GM19193 (cell line): ENCODE results near the gene SMIM7.

Experiments used
- POLR2A ChIP-seq: IDR thresholded peaks from 4 replicates; pipeline ENCODE4 v1.6.1; 2011; ENCODE audit not compliant: insufficient read depth, insufficient read length; ENCODE audit errors: extremely low read depth

SMIM7 gene

DNA sequence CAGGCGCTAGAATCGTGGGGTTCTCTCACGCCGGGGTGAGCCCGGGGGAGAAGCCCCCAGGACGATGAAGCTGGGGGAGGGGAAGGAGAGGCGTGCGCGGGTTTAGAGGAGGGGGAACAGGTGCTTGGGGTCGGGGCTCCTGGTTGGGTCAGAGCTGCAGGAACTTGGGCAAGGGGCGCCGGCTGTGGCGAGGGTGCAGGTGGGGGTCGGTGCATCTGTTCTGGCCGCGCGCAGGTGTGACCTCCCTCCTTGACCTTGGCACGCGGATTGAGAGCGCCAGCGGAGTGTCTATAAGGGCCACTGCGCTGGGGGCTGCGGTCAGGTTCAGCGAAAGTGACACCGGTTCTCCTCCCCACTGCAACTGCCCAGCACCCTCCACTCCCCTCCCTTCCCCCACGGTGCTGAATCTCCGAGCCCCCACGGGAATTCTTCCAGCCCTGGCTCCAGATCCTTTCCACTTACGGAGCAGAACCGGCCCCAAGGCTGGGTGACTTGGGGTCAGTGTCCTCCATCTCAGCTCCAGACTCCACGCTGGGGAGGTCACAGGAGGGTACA lies 1.6 kb upstream of the SMIM7 start:
- TF ChIP-seq POLR2A, result no peak

DNA sequence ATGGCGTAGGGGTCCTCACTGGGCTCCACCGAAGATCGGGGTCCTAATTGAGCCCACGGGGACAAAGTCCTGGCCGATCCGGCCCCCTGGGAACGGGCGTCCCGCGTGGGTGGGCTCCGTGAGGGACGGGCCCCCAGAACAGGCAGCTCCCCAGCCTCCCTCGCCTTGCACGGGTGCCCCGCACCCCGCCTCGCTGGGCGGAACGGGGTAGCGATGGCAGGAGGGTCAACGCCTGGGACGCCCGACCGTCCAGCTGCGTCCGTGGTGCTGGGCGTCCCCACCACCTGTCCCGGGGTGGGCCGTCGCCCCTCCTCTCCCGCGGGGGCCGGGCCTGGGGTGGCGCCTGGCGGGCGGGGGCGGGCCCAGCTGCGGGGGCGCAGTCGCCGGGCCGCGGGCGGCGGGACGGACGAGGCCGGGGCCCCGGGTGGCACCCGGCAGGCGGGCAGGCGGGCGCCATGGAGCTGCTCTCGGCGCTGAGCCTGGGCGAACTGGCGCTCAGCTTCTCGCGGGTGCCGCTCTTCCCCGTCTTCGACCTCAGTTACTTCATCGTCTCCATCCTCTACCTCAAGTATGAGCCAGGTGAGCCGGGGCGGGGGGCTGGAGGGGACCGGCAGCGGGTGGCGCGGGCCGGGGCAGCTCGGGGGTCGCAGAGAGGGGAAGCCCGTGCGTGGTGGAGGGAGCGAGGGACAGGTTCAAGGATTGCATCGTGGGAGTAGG lies 977 bp upstream of the SMIM7 start, which contains the start of gene TMEM38A:
Gene TMEM38A (plus strand): TSS at position 377 of the 717 bp plus-strand sequence. CDS start 79 bp downstream, at position 456.
- TF ChIP-seq POLR2A, result peak; percentile 50

DNA sequence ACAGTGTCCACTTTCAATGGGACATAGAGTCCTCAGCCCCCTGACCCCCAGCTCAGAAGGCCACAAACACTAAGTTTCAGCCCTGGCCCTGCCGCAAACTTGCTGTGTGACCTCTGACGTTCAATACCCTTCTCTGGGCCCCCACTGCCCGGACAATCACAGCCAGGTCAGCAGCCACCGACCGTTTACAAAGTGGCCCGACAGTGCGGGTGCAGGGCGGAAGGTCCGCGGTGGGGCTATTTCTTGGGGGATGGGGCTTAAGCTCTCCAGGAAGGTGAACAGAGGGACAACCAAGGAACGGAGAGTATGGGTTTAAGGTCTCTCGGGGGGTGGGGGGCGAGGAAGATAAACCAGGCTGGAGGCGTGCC lies 496 bp downstream of the SMIM7 start:
- no peak for TF ChIP-seq POLR2A

DNA sequence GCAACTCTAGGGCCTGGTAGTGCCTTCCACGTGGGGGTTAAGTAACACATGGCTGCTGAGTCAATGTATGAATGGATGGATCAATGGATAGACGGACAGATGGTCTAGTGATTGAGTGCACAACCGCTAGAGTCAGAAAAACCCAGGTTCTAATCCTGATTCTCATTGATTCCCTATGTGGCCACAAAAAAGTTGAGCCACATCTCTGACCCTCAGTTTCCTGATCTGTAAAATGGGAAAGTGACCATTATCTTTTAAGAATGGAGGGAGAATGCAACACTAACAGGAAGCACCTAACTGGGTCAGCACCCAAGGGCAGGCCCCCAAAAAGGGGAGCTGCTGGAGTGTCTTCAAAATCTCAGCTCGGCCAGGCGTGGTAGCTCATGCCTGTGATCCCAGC lies 2.6 kb downstream of the SMIM7 start:
- TF ChIP-seq POLR2A, result no peak

DNA sequence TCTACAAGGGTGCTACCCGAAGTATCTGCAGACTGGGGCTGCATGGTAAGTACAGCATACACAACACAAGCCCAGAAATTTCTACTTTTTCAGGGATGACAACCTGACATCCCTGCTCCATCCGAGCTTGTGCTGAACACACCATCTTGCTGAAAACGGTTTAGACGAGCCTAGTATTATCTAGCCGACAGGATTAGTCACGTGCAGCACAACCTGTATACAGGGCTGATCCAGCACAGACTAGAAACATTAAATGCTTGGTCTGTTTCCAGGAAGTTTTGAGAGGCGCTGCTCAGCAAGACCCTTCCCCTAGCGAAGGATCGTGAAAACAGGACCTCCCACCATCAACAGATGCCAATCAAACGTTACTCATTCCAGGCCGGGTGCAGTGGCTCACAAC lies 4.2 kb downstream of the SMIM7 start:
- TF ChIP-seq POLR2A, result no peak

DNA sequence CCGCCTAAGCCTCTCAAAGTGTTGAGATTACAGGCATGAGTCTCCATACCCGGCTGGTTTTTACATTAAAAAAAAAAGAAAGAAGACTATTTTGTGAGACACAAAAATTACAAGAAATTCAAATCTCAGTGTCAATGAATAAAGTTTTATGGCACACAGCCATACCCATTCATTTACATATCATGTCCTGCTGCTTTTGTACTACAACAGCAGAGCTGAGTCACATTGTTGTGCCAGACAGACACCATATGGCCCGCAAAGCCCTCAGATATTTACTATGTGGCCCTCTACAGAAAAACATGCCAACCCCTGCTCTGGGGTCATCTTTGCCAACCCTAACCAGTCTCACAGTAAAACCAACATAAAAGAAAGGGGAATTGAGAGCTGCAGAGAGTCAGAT lies 5.3 kb downstream of the SMIM7 start:
- no peak for TF ChIP-seq POLR2A

DNA sequence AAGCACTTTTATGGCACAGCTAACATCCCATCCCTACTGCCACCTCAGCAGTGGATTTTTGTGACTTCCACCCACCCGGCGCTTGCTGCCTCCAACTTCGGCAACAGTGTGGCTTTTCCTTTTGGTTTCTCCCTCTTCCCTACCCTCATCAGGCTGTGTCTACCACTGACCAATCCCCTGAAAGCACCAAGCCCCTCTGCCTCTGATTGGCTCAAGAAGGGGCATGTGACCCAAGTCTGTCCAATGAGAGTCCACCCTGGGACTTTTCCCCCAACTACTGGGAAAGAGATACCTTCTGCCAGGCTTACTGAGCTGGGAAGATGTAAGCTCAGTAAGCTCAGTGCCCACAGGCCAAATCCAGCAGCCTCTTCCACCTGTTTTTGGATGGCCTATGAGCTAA lies 5.8 kb downstream of the SMIM7 start:
- no peak for TF ChIP-seq POLR2A

DNA sequence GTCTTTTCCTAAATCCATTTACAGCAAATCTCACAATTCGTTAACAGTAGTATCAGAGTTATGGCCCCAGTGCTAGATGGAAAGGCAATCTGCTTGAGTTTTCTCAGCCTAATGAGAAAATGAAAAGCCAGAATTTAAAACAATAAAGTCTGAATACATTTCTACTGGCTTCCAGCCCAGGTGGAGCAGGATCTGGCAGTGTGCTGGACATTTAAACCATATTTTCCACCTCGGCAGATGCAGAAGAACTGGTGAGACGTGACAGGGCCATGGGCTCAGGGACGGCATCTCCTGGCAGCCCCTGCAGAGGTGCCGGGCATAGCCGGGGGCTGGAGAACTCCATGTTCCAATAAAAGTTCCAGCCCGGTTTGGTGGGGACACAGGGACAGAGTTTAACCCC lies 7.1 kb downstream of the SMIM7 start:
- no peak for TF ChIP-seq POLR2A

DNA sequence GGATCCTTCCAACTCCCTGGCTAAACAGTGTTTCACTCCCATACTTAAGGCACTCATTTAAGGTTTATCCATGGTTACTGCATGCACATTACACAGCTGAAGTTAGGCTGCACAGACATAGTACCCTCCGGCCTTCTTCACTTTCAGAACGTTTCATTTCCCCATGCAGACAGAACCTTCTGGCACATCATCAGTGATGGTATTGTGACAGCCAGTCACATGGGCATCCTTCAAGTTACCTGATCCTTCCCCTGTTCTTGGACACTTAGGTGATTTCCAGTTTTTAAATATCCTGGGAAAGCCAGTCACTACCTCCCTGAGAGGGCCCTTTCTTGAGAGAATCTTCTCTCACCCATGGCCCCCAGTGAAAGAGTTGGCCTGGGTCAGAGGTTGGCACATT lies 9.1 kb downstream of the SMIM7 start:
- no peak for TF ChIP-seq POLR2A

DNA sequence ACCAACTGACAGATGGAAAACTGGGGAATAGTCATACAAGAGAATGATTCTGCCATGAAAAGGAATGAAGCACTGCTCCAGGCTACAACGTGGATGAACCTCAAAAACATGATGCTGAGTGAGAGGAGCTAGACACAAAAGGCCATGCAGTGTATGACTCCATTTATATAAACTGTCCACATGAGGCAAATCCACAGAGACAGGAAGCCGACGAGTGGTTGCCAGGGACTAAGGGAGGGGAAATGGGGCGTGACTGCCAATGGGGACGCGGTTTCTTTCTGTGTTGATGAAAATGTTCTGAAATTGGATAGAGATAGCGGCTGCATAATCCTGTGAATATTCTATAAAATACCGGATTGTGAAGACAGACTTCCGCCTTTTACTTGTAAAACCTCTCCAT lies 10.2 kb downstream of the SMIM7 start:
- no peak for TF ChIP-seq POLR2A

DNA sequence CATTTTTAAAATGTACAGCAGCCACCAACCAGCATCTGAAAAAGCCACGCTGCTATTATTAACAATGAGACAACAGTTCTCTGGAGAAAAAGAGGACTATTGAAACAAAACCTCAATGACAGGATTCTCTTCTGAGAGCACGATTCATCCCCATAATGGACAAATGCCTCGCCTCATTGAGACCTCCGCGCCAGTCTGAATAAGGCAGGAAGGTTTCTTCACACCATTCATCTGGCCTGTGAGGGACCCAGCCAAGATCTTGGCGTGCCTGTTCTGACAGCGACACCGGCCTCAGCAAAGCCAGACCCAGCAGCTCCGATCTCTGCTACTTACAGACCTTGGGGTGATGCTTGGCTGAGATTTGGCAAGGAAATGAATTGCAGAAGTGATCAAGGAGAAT lies 14.8 kb downstream of the SMIM7 start:
- TF ChIP-seq POLR2A, result no peak

DNA sequence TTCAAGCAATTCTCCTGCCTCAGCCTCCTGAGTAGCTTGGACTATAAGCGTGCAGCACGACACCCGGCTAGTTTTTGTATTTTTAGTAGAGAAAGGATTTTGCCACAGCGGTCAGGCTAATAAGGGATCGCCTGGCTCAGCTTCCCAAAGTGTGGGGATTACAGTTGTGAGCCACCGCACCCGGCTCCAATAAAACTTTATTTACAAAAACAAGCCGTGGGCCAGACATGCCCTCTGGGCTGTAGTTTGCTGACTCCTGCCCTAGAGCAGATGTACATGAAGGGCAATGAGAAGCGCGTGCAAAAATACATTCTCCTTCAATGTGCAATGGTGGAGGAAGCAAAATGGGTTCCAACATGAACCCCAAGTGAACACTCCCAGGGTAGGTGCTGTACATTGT lies 18.2 kb downstream of the SMIM7 start:
- no peak for TF ChIP-seq POLR2A

DNA sequence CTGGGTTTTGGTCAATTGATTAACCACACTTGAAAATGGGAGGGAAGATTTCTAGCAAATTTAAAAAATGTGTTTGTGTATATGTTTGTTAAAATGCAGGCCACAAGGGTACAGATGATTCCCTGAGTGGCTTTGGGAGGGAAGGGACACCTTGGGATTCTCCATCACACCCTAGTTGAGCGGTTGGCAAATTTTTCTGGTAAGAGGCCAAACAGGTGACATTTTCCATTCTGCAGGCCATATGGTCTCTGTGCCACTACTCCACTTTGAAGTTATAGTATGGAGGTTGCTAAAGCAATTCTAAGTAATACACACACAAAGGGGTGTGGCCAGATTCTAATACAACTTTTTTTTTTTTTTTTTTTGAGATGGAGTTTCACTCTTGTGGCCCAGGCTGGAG lies 19.0 kb downstream of the SMIM7 start:
- no peak for TF ChIP-seq POLR2A

DNA sequence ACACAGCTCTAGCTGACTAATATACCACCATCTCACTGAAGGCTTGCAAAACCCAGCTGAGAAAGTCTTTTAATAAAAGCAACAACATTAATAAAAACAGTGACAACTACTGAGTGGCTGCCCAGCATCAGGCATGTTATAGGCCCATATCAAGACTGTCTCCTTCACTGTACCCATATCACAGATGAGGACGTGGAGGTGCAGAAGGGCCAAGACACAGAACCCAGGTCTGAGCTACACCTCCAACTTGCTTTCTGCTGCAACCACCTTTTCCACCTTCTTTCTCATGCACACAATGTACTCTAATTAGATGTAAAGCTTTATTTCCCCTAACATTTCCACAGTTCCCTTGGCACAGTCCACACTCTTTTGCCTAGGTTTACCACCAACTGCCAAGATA lies 21.3 kb downstream of the SMIM7 start:
- TF ChIP-seq POLR2A, result no peak

DNA sequence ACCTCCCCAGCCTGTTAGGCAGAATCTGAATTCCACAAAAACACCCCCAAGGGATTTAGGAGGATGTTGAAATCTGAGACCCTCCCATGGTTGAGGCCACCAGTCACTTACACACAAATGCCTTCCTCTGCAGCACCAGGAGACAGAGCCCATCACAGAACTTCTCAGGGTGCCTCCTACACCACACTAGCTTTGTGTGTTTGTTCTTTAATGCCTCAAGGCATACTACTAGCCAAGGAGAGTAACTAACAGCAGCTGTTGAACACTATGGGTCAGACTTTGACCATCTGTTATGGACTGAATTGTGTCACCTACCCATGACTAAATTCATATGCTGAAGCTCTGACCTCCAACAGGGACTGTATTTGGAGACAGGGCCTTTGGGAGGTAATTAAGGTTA lies 22.4 kb downstream of the SMIM7 start:
- TF ChIP-seq POLR2A, result no peak

DNA sequence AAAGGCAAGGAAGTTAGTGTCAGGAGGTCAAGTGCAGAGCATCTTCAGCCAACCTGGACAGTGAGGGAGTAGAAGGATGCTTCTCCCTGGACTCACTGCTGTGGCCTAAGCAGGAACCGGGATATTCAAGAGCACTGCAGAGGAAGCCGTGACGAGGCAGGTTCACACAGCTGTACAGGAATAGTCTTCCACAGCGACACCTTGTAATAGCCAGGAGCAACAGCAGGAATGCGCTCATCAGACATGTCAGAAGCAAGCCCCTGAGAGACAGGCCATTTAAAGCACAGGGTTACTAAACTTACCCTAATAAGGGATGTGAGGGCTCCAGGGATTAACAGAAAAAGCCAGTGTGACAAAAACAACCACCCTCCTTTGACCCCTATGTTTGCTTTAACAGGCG lies 28.5 kb downstream of the SMIM7 start:
- TF ChIP-seq POLR2A, result no peak
